GM19351 (cell line): ENCODE data around the gene CD2BP2.
"Not testable (repeated sequence)": the region's sequence is repeated elsewhere in the genome, so short reads cannot be mapped to it uniquely, and the experiment has no call there.

Source experiments
- ATAC-seq: cut with Tn5 transposase; IDR thresholded peaks from one replicate; pipeline ENCODE4 v1.9.1; 2021; ENCODE audit warnings: mild to moderate bottlenecking, moderate library complexity; ENCODE audit not compliant: unreplicated experiment

Gene CD2BP2

DNA sequence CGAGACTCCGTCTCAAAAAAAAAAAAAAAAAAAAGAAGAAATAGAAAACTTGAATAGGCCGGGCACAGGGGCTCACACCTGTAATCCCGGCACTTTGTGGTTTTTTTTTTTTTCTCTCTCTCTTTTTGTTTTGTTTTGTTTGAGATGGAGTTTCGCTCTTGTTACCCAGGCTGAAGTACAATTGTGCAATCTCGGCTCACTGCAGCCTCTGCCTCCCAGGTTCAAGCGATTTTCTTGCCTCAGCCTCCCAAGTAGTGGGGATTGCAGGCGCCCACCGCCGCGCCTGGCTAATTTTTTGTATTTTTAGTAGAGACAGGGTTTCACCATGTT lies 11.7 kb downstream of the CD2BP2 start:
- not testable (repeated sequence) for ATAC-seq

DNA sequence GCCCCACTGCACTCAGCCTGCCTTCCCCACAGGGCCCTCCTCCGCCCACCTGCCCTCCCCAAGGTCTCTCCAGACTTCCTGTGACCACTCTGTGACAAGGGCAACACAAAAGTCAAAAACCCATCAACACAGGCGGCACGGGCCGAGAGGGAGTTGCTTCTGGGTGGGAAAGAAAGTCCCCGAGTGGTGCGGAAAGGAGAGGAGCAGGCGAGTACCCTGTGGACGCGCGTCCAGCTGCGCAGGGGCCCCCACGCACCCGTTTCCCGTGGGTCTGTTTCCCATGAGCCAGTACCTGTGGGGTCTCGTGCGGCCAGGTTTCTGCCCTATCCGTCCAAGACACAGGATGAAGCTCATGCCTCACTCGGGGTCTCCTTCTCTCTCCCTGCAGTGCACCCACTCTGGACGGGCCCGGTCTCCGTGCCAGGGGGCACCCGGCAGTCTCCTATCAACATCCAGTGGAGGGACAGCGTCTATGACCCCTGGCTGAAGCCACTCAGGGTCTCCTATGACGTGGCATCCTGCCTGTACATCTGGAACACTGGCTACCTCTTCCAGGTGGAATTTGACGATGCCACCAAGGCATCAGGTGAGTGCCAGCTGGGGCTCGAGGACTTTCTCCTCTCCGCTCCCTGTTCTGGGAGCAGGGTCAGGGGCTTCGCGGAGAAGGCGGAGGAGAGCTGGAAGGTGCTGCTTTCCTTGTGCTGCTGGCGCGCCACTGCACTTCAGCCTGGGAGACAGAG lies 12.2 kb downstream of the CD2BP2 start:
- no peak for ATAC-seq

DNA sequence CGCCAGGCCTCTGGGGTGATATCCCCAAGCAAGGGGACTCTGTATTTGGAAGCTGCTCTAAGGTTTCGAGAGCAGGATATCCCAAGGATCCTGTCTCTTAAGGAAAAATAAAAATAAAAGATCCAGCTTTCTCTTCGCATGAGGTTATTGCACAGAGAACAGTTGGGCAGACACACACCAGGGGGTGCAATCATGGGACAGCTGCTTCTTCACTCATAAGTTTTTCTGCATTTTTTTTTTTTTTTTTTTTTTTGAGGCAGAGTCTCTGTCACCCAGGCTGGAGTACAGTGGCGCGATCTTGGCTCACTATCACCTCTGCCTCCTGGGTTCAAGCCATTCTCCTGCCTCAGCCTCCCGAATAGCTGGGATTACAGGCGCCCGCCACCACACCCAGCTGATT lies 13.1 kb downstream of the CD2BP2 start:
- not testable (repeated sequence) for ATAC-seq

DNA sequence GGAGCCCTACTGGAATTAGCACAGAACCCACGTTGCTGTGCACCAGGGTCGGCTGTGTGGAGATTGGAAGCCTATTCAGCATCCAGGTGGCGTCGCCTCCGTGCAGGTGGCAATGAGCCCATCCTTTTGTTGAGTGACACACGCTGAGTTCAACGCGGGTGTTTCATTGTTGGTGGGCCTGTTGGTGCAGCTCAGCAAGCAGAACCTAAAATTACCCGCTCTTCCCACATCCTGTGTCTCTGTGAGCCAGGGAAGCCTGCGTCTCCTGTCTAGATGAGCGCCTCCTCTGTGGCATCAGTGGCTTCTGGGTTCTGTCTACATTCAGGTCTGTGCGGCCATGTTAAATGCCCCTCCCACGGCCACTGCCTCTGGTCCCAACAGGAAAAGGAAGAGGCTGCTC lies 14.5 kb downstream of the CD2BP2 start:
- no peak for ATAC-seq

DNA sequence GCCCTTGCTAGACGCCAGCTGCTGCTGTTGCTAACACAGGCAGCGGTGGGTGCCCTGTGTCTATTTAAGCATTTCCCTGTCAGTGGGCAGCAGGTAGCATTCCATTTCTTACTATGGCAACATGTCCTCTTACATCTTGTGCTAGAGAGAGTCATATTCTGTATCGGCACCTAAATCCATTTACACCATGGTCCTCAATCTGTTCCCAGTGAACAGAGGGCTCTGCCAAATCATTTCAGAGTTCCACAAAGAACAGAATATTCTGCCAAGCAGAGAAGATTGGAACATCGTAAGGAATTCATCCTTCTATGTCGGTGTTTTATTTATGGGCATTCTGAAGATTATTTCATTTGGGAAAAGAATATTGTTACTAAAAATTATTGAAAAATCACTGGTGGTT lies 16.4 kb downstream of the CD2BP2 start:
- not testable (repeated sequence) for ATAC-seq

DNA sequence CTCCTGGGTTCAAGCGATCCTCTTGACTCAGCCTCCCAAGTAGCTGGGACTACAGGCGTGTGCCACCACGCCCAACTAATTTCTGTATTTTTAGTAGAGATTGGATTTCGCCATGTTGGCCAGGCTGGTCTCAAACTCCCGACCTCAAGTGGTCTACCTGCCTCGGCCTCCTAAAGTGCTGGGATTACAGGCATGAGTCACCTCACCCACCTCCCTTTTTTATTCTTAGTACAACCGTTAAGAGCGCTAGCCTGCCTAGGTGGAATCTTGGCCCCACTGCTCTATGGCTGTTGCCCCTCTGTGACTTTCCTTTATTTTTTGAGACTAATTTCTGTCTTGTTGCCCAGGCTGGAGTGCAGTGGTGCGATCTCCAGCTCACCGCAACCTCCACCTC lies 17.1 kb downstream of the CD2BP2 start:
- ATAC-seq, result not testable (repeated sequence)

DNA sequence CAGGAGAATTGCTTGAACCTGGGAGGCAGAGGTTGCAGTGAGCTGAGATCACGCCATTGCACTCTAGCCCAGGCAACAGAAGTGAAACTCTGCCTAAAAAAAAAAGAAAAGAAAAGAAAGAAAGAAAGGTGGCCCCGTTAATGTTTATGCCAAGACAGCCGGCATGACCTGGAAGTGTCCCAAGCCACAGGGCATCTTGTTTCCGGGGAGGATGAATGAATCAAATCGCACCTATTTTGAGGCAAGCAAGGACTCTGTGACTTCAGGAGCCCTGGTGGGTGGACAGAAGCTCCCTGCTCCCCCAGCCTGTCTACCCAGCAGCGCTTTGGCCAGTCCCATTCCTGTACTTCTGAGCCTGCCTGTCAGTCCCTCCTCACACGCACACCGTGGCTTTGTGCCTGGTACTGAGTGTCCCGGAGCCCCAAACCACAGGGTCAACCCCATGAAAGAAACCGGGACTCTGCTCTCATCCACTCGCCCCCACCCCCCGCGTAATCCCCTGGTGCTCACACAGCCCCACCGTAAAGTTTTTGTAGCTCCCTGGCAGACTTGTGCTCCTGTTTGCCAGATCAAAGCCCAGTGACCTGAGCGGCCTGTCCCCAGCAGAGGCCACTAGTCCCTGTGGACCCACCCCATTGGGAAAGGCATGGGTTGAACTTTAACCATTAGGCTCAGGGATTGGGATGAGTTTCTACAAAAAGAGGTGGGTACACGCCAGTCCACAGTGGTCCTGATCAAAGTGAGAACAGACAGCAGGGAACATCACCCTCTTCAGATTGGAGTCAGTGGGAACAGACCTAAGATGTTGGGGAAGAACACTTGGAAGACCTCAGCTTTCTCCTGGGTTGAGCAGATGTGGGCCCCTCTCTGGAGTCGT lies 19.3 kb downstream of the CD2BP2 start:
- ATAC-seq, result no peak

DNA sequence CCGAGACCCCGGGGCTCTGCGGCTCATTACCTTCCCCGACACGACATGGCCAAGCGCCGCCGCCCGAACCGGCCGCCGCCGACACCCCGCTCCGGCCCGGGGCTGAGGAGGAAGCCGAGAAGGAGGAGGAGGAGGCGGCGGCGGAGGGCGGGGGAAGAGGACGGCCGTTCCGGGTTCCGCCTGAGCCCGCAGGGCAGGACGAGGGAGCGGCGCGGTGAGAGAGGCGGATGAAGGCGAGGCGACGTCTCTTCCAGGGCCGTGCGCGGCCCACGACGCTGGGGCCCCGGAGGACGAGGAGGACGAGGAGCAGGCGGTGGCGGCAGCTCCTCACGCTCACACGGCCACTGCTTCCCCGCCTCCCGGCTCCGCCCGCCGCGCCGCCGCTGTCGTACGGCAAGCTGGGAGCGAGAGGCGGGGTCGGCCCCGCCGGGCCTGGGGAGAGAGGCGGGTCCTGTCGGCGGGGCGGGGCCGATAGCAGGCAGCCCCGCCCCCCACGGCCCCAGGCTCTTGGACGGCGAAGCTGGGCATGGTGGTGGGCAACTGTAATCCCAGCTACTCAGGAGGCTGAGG lies 20.0 kb downstream of the CD2BP2 start:
- peak; percentile 74 for ATAC-seq

DNA sequence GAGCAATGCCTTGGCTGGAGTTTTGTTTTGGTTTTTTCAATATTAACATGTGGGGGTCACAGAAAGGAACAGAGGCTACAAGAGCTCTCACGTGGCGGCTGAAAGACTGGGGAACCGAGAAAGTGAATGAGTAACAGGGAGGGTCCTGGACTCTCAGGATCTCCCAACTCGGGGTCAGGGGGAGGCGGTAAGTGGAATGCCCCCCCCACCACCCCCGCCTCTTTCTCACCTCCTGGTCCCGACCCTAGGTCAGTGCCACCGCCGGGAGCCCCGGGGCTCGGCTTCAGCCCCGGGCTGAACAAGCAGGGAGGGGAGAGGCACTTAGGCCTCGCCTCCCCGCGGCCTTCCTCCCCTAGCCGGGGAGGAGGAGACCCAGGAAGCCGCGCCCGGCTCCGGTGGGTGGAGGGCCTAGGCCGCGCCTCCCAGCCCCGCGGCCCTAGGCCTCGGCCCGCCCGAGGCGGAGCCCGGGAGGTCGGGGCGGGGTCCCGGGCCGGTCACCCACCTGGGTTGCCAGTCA lies 20.6 kb downstream of the CD2BP2 start:
- peak; percentile 92 for ATAC-seq

DNA sequence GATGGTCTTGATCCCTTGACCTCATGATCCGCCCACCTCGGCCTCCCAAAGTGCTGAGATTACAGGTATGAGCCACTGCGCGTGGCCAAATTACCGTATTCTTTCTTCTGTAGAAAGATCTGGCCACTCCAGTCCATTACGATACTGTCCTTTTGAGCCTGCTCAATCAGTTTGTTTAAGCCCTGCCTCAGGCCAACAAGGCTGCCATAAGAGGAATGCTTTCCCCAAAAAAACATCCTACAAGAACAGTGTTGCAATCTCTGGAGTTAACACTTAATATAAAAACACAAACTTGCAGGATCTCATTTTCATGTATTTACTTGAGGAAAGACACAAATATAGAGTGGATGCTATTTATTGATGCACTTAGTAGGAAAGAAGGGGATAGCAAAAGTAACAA lies 30.9 kb downstream of the CD2BP2 start:
- not testable (repeated sequence) for ATAC-seq

DNA sequence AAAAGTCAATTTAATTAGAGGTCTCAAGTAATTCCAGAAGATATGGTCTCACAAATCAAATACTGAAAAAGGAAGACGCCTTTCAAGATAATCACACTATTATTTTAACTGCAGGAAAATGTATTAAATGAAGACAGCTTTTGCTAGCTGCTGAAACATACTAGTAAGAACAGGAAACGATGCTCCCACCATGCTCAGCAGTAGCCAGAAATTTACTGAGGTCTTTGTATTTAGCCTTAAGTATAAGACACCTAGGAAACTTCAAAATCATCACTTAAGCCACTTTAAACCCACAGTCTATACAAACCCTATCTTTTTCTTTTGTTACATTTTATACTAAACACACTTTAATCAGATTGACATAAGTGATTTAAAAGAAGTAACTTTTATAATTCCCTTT lies 36.5 kb downstream of the CD2BP2 start:
- ATAC-seq, result not testable (repeated sequence)

DNA sequence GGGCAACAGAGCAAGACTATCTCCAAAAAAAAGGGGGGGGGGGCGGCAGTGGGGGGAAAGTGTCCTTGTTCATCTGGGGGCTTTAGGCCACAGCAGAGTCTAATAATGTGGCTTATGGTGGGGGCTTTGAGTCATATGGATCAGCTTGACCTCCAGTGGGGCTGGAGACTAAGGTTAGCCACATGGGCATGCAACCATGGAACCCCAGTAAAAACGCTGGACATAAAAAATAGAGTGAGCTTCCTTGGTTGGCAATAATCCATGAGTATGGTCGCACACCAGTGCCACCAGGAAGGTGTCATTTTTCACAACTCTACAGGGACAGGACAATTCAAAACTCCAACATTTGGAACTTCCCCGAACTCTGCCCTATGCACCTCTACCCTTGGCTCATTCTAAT lies 44.2 kb downstream of the CD2BP2 start:
- not testable (repeated sequence) for ATAC-seq

DNA sequence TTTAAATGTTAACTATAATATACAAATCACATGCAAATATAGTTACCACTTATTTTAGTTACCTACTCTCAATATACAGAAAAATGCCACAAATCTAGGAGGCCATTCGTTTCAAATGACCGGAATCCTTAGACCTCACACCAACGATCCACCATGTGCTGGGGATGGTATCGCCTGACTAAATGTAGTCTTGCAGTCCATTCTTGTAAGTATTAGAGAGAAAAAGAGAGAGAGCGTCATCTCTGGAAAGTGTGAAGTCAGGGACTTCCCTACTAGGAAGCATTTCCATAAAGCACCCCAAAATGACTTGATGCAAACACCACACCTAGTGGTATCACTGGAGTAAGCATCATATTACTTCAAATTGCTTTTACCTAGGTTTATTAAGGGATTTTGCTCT lies 45.9 kb downstream of the CD2BP2 start:
- not testable (repeated sequence) for ATAC-seq
